ENCODE measurements around the gene BBC3. TPM values are rescaled to one million over a fixed set of nuclear protein-coding genes. Genes with fewer than 3 reads are reported as not detected.

Gene BBC3
- total RNA-seq, 2 donors from 2014 or later = 1.3 to 11.4 TPM

DNA sequence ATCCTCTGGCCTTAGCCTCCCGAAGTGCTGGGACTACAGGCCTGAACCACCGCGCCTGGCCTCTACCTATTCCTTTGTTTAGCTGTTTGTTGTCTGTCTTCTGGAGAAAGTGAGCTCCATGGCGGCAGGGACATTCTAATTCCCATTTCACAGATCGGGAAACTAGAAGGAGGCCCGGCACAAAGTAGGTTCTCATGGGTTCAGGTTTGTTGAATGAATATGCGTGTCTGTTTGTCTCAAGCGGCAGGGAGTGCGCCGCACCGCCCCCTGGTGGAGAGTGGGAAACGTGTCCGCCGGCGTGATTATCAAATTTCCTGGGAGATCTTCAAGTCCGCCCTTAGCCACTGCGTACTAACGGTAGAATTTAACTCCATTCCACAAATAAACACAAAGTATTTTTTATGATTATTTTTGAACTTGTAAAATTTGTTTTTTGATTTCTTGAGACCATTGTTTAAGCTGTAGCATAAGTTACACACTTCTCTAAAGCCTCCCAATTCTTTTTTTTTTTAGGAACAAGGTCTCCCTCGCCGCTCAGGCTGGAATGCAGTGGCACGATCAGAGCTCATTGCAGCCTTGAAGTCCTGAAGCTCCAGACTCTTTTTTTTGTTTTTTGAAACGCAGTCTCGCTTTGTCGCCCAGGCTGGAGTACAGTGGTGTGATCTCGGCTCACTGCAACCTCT is 16.4 kb upstream of the BBC3 start:
- H3K27me3 ChIP-seq = no peaks in the 10 kb centered on the region
- intact Hi-C loops (cut with DNase I) = loop anchor here (5.0 kb wide), 2 partner anchors 40 to 100 kb away; no protein-coding TSS in a partner anchor
- no peaks in the 10 kb centered on the region for H3K9me3 ChIP-seq
- TF ChIP-seq CTCF (IDR thresholded peaks at IDR 0.05) (peak; percentile 84 to 95 (median 87)), POLR2A (IDR thresholded peaks at IDR 0.05) (no peak)
- ATAC-seq (peak; percentile 52), DNase-seq (peak; percentile 78 to 87 (median 80))
- no peak overlapping the region for H3K4me3 ChIP-seq
- H3K27ac ChIP-seq = no peak overlapping the region
- H3K36me3 ChIP-seq (replicated peaks in 1 of 2; ENCODE audit: insufficient read depth in 1 of 2, low read depth in 2 of 2) = no peaks in the 10 kb centered on the region
- 23% methylated on average over 25 of the region's 25 CpGs for WGBS, 2 donors
- peaks cover 26% of the 10 kb centered on the region for H3K4me1 ChIP-seq

DNA sequence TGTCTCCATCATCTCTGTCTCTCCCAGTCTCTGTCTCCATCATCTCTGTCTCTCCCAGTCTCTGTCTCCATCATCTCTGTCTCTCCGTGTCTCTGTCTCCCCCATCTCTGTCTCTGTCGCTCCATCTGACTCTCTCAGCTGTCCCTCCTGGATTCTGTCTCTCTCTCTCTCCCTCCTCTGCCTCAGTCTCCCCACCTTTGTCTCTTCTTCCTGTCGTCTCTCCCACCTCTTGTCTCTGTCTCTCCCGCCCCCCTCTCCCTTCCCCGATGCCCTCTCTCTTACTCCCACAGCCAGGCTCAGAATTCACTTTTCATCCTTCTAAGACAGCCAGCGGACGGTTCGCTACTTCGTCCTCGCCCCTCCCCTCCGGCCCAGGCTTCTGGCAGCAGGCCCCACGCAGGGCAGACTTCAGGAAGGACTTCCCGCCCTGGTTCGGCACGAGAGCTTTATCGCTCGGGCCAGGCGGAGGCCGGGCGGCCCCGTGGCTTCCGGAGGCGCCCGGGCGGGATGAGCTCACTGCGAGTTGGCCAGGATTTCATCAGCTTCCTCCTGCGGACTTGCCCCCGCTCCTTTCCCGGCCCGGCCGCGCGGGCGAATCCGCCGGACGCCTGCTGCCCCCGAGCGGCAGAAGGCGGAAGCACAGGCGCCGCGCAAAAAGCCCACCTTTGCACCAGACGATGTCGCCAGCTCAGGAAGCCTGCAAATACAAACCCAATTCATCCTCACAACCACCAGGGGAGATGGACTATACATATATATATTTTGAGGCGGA is 13.0 kb upstream of the BBC3 start:
- WGBS, 2 donors = 2 to 3% methylated on average over 38 to 46 of the region's 46 CpGs
- H3K4me3 ChIP-seq = no peak overlapping the region
- peaks cover 52% of the 10 kb centered on the region for H3K4me1 ChIP-seq
- intact Hi-C loops (cut with DNase I) = no loop called here
- no peaks in the 10 kb centered on the region for H3K9me3 ChIP-seq
- peak; percentile 89 to 94 (median 91) for DNase-seq
- no peaks in the 10 kb centered on the region for H3K36me3 ChIP-seq (replicated peaks in 1 of 2; ENCODE audit: insufficient read depth in 1 of 2, low read depth in 2 of 2)
- H3K27ac ChIP-seq = peak overlapping the region in 3 of 4 donors; percentile 44 to 71 (median 47)
- peaks cover 0 to 5% of the 10 kb centered on the region in 2 donors for H3K27me3 ChIP-seq
- peak; percentile 83 for ATAC-seq
- TF ChIP-seq CTCF (IDR thresholded peaks at IDR 0.05) (peak; percentile 96 to 99 (median 98)), POLR2A (IDR thresholded peaks at IDR 0.05) (no peak)

GRCh38 chr19:47243364-47243775 is 12.4 kb upstream of the BBC3 start:
- Histone ChIP-seq H3K4me3 (no peak overlapping the region), H3K27me3 (peaks cover 0 to 5% of the 10 kb centered on the region in 2 donors), H3K4me1 (peaks cover 52% of the 10 kb centered on the region), H3K27ac (no peak overlapping the region), H3K9me3 (no peaks in the 10 kb centered on the region), H3K36me3 (replicated peaks in 1 of 2; ENCODE audit: insufficient read depth in 1 of 2, low read depth in 2 of 2) (no peaks in the 10 kb centered on the region)
- ATAC-seq (no peak), DNase-seq (no peak)
- no peak for TF ChIP-seq POLR2A (IDR thresholded peaks at IDR 0.05)
- TF ChIP-seq CTCF (IDR thresholded peaks at IDR 0.05) = no peak
- WGBS, 2 donors = 22% methylated on average over 6 to 9 of the region's 9 CpGs
- intact Hi-C loops (cut with DNase I) = no loop called here

DNA sequence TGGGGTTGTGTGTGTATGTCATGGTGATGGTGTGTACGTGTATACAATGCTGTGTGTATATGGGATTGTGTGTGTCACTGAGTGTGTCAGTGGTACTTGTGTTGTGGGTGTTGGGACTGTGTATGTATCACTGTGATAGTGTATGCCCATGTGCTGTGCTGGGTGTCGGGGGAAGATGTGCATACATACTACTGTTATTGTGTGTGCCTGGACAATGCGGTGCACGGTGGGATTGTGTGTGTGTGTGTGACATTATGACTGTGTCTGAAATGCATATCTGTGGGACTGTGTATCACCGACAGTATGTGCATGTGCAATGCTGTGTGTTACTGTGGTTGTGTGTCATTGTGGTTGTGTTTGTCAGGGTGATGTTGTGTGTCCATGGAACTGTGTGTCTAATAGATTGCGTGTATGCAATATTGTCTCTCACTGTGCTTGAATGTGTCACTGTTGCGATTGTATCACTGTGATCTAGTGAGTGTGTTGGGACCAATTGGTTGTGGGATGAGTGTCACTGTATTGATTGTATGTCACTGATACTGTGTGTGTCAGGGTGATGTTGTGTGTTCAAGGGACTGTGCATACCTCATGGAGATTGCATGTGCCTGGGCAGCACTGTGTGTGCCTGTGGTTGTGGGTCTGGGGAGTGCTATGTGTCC is 11.0 kb upstream of the BBC3 start:
- H3K4me3 ChIP-seq = no peak overlapping the region
- H3K4me1 ChIP-seq = peaks cover 45% of the 10 kb centered on the region
- peak overlapping the region in 1 of 4 donors; percentile 36 for H3K27ac ChIP-seq
- no peak for DNase-seq
- no peaks in the 10 kb centered on the region for H3K9me3 ChIP-seq
- intact Hi-C loops (cut with DNase I) = no loop called here
- peaks cover 0 to 5% of the 10 kb centered on the region in 2 donors for H3K27me3 ChIP-seq
- H3K36me3 ChIP-seq (replicated peaks in 1 of 2; ENCODE audit: insufficient read depth in 1 of 2, low read depth in 2 of 2) = no peaks in the 10 kb centered on the region
- TF ChIP-seq POLR2A (IDR thresholded peaks at IDR 0.05) (no peak), CTCF (IDR thresholded peaks at IDR 0.05) (no peak)
- ATAC-seq = no peak
- WGBS, 2 donors = 55 to 85% methylated on average over 6 to 7 of the region's 7 CpGs

Measured in body of pancreas (tissue), 4 donors.